GM12864 (cell line): ENCODE data around the gene HDAC9.

Source experiments
- DNase-seq: peaks from one replicate; pipeline ENCODE4 v3.0.0-alpha.2; 2011; ENCODE audit warnings: low read depth
- H3K4me3 ChIP-seq: 2 replicates; pipeline ENCODE4 v1.5.1; 2011; ENCODE audit warnings: mild to moderate bottlenecking, low read depth, low read length, control low read depth
- TF ChIP-seq, protein P1 (sequence below): IDR thresholded peaks from 2 replicates; pipeline ENCODE4 v1.5.1; 2011; ENCODE audit warnings: low read depth, mild to moderate bottlenecking, moderate library complexity, low read length, control low read depth, inconsistent platforms; ENCODE audit errors: missing control alignments

Gene HDAC9

GRCh38 chr7:18459484-18460245, 35.9 kb upstream of the HDAC9 start:
- no peak for DNase-seq
- TF ChIP-seq, protein P1, sequence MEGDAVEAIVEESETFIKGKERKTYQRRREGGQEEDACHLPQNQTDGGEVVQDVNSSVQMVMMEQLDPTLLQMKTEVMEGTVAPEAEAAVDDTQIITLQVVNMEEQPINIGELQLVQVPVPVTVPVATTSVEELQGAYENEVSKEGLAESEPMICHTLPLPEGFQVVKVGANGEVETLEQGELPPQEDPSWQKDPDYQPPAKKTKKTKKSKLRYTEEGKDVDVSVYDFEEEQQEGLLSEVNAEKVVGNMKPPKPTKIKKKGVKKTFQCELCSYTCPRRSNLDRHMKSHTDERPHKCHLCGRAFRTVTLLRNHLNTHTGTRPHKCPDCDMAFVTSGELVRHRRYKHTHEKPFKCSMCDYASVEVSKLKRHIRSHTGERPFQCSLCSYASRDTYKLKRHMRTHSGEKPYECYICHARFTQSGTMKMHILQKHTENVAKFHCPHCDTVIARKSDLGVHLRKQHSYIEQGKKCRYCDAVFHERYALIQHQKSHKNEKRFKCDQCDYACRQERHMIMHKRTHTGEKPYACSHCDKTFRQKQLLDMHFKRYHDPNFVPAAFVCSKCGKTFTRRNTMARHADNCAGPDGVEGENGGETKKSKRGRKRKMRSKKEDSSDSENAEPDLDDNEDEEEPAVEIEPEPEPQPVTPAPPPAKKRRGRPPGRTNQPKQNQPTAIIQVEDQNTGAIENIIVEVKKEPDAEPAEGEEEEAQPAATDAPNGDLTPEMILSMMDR: no peak
- no peak overlapping the region for H3K4me3 ChIP-seq

- no peak overlapping the region for H3K4me3 ChIP-seq
- no peak for DNase-seq
- TF ChIP-seq, protein P1: no peak
Observed at GRCh38 chr7:18461785-18462467, 33.6 kb upstream of the HDAC9 start.

DNA sequence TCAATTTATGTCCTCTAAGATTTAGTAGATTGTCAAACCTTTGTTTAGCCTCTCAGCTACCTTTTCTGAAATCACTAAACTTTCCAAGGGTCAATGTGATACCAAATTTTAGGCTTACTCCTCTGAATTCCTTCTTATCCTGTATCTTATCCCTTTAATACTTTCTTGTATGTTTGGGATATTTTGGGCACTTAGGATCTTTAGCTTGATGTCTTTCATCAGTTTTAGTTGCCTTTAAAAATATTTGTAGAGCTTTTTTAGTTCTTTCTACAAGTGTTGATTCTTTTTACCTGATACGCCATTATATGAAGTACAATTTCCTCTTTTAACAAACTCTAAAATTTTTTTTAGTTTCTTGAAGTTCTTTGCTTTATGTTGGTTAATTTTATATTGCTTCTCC, 30.7 kb upstream of the HDAC9 start:
- H3K4me3 ChIP-seq: no peak overlapping the region
- TF ChIP-seq, protein P1: no peak
- DNase-seq: no peak

DNA sequence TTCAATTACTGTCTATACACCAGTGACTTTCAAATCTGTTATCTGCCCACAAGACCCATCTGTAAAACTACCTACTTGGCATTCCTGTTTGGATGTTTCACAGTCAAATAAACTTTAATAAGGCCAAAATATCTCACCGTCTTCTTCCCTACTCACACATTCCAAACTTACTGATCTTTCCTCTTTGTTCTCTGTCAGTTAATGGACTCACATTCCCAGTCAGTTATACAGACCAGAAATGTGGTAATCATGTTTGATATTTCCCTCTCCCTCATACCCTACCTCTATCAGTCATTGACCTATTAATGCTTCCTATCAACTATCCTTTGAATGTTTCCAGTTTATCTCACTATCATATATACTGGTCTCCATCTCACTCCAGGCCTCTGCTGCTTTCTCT, 28.5 kb upstream of the HDAC9 start:
- TF ChIP-seq, protein P1: no peak
- no peak overlapping the region for H3K4me3 ChIP-seq
- no peak for DNase-seq

DNA sequence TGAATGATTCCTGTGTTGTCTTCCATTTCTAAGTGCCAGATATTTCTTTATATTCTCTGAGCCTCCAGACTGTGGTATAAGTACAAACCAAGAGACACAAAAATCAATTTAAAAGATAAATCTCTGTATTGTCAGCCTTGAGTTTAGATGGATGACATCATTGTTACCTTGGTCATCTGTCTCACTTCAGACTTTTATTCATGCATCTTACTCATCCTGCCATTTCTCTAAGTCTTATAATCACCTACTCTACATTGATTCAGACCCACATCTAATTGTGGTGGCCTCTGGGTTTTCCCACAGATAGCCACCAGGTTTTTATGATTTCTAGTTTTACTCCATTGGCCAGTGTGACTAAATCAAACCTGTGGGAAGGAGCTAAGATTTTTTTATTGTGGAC, 26.8 kb upstream of the HDAC9 start:
- H3K4me3 ChIP-seq: no peak overlapping the region
- no peak for DNase-seq
- TF ChIP-seq, protein P1: no peak

GRCh38 chr7:18469316-18469715, 26.2 kb upstream of the HDAC9 start:
- H3K4me3 ChIP-seq: no peak overlapping the region
- TF ChIP-seq, protein P1: no peak
- DNase-seq: no peak
